Stimulated activated CD4-positive, alpha-beta T cell treated with anti-CD3 and anti-CD28 coated beads, Interleukin-1b, Interleukin-23, amount 100 ng/mL, for 1 hour (primary cell): ENCODE data around the gene FAM114A1.
"Not testable (repeated sequence)": the region's sequence is repeated elsewhere in the genome, so short reads cannot be mapped to it uniquely, and the experiment has no call there.

Source experiments
- DNase-seq, 2 donors: peaks; one replicate each; pipeline ENCODE4 v3.0.0-alpha.2; 2020; ENCODE audit warnings: low read depth in 2 of 2

Gene FAM114A1

DNA sequence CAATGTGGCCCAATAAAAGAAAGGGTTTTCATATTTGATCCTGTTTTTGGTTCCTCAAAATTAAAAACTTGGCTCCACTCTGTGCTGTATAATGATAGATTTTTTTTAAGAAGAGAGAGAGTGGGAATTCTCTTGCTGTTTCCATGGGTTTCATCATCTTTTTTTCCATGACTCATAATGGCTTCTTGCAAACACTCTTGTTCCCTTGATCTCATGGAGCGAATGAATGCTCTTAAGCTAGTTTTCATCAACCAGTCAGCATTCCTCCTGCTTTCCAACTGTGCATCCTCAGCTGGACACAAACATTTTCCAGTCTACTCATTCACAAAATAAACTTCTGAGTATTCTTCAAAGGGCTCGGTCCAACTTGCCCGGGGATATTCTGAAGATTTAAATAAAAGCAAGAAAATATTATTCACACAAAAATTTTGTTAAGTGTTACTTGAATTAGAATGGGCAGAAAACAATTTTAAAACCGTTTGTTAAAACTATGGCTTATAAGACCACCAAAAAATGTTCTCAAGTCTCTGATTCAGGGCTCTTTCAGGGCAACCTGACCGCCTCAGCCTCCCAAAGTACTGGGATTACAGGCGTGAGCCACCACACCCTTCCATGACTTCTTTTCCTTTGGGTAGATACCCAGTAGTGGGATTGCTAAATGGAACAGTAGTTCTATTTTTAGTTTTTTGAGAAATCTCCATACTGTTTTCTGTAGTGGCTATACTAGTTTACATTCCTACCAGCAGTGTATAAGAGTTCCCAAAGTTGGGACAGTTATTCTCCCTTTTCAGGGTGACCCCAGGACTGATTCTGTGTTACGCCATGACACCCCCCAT lies 99.9 kb downstream of the FAM114A1 start:
- no peak for DNase-seq

DNA sequence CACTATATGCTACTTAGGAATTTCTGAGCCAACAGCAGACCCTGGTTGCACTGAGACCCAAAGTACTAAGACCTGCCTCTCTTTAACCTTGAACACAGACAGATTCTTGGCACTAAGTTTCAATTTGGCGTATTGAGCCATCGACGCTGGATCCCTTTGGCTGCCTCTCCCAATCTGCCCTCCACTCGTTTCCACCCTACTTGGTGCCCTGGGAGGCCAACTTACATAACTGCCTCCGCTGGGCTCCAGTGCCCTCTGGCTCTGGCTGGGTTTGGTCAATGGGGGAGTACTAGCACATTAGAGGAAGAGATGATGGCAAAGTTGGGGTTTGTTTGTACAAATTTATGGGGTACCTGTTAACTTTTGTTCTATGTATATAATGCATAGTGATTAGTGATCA lies 101.1 kb downstream of the FAM114A1 start:
- DNase-seq, result no peak

DNA sequence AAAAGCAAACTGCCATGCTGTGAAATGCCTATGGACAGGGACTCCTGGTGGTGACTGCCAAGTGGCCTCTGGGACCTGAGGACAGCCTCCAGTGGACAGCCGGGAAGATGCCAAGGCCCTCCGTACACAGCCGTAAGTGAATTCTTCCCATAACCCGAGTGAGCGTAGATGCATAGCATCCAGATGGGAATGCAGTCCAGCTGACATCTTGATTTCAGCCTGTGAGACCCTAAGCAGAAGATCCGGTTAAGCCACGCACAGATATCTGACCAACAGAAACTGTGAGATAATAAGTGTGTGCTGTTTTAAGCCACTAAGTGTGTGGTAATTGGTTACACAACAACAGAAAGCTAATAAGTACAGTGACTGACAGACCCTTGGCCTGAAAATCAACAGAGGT lies 108.7 kb downstream of the FAM114A1 start:
- no peak for DNase-seq

DNA sequence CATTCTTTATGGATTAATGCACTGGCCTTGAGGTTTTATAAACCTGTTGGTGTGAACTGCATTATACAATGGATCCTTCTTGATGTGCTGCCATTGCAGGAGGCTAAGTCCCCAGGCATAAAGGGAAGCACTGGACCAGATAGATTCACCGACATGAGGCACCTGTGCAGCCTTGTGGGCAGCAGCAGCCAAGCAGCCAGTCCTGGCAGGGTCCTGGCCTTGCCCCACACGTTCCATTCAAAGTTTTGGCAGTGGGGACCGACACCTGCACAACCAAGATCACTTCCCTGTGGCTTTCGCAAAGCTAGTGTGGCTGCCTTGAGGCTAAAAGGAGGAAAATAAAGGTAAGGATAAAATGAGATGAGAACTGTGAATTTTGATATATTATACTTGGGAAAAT lies 111.5 kb downstream of the FAM114A1 start:
- no peak for DNase-seq

DNA sequence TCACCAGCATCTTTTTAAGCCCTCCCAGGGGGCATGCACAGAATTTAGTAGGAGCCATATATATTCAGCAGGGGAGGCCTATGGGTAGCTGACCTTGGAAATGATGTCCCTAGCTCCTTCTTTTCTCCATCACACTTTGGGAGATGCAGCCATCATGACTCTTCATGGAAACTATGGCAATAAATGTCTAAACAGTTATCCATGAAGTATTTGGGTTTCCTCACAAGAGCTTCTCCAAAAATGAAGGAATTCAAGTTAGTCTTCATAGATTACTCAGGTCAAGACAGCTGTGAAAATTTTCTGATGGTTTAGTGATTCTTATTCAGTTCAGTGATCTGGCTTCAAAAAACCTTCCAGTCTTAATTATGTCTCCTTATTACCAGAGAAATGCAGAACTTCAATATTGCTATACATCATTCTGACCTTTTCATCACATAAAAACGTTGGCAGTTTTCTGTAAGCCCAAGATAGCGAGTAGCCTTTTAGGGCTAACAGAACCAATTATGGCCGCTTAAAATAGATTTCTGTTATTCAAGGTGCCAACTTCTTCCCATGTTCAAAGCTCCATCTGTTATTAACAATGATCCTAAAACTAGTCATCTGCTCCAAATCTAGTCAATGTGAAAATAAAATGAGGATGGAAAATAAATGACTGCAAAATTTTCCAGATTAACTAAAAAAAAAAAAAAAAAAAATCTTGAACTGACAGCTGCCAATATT lies 112.1 kb downstream of the FAM114A1 start:
- no peak for DNase-seq

DNA sequence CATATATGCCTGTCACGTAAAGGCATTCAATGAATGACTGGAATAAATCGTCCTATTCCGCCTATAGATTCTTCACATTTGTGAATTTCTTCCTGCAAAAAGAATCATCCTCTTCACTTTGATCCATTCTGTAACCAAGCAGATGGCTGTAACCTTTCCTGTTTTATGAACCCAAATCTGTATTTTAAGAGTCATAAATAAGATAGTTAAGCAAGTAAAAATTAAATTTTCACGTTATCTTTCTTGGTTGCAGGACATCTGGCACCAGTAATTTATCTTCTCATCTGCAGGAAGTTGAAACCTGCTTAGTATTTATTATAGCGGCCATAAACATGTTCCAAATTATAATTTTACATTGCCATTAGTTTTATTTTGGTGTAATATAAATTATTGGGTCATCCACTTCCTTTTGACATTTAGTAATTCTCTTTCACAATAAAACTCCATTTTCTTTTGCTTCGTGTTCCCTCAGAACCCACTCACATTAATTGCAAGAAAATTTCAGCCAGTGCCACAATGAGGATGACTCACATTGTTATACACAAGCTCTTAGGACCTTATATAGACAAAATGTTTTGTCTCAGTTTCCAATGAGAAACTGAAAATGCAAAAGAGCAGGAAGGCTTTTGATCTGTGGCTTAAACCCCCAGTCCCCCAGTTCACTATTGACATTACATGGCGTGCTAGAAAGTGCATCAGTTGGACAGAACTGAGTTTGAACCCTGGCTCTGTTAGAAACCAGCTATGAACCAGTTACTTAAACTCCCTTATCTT lies 113.5 kb downstream of the FAM114A1 start:
- no peak for DNase-seq

DNA sequence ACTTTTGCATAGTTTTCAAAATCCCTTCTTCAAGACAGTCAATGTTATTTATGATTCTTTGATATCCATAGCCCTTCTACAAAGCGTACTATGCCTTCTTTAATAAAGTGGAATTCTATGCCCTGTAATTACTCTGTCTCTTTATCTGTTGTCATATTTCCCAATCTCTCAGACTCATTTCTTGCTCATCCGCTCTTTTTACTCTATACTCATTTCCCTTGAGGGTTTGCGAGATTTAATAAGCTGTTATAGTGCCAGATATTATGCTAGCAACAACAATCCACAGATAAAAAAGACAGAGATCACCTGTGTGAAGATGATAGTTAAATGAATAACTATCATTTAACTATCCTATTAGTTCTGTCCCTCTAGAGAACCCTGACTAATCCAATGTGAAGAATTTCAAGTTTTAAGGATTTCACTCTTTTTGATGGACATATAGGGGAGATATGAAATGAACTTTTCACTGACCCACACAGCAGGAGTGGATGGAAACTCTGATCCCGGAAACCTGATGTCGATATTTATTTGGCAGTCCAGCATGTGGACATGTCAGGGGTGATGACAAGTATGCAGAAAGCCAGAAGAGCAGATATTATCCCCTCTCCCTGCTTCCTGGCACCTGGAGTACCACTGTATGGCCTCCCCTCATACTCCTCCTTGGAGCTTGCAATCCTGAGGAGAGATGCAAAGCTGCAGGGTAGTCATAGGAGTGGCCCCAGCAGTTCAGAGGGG lies 114.9 kb downstream of the FAM114A1 start:
- DNase-seq, result no peak

DNA sequence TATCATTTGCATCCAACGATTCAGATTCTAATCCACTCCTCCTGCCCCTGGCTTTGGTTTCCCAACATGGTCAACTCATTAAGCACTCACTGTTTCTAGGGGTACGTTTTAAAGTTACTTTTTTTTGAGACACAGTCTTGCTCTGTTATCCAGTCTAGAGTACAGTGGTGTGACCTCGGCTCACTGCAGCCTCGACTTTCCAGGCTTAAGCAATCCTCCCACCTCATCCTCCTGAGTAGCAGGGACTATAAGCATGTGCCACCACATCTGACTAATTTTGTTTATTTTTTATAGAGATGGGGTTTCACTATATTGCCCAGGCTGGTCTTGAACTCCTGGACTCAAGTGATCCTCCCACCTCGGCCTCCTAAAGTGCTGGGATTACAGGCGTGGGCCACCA lies 115.7 kb downstream of the FAM114A1 start:
- DNase-seq, result no peak

DNA sequence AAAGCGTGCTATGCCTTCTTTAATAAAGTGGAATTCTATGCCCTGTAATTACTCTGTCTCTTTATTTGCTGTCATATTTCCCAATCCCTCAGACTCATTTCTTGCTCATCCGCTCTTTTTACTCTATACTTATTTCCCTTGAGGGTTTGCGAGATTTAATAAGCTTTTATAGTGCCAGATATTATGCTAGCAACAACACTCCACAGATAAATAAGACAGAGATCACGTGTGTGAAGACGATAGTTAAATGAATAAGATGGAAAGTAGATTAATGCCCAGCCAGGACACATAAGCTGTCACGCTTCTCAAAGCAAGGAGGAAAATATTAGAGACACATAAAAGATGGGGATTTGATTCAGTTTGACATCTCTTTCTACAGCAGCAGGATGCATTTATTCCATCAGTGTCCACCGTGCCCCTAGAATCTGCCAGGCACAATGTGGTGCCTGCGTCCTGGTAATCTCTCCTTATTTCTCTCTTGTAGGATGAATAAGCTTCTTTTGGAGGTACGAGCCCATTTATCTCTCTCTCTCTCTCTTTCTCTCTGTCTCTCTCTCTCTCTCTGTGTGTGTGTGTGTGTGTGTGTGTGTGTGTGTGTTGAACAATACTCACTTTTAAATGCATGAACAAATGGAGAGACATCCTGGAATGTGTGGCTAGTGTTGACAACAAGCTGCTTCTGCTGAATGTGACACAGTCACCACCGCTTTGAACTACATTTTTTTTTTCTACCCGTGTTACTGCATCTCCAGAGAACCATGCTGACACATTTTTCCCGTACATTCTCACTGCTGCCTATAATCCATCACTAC lies 116.4 kb downstream of the FAM114A1 start:
- no peak for DNase-seq

DNA sequence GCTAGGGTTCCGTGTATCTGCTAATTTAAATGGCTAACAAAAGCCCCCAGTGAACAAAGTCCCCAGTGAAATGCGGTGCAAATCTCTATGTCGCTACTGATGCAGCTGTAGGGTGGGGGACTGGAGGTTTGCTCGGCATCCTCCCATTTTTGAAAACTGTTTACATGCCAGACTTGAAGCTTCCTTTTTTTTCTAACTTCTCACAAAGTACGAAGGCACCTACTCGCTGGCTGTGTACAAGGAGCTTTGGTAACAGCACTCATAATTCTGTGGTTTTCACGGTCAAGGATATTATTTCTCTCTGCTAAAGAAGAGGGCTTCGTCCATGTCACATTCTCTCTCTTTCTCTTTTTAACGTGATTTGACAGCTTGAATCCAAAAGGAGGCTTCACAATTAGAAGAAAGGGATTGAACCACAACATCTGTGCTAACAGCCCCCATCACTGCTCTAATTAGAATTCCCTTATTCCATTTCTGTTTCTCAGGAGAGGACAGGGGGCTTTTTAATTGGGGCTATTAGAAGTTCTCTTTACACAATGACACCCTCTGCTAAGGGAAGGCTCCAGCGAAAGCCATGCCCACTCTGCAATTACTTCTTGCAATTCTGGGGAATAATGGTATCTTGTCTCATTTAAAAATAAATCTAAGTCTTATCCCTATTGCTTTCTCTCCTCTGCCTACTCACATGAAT lies 117.9 kb downstream of the FAM114A1 start:
- DNase-seq, result no peak

DNA sequence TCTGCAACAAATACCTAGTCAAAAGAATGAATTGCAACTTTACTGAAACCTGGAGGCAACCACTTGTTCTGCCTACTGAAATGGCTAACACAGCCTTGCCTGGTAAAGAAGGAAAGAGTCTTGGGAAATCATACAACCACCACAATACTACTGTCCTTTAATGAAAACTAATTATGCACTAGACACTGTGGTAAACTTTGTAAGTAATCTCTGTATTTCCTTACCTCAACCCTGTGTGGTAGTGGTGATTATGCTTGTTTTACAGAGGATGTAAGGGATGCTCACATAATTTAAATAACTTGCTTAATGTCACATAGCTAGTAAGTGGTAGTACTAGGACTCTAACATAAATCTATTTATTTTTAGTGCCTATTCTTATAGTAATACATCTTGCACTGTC lies 119.9 kb downstream of the FAM114A1 start:
- DNase-seq, result no peak

DNA sequence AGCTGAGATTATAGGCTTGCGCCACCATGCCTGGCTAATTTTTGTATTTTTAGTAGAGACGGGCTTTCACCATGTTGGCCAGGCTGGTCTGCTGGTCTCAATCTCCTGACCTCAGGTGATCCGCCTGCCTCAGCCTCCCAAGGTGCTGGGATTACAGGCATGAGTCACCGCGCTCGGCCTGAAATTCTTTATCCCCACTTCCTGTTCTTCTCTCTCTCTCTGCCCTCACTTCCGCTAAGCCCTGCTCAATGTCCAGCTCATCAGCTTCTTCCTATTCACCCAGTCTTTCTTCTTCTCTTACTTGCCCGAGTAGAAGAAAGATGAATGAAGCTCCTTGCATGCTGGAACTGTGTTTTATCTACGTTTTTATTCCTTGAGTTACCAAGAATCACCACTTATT lies 120.7 kb downstream of the FAM114A1 start:
- DNase-seq, result not testable (repeated sequence)

DNA sequence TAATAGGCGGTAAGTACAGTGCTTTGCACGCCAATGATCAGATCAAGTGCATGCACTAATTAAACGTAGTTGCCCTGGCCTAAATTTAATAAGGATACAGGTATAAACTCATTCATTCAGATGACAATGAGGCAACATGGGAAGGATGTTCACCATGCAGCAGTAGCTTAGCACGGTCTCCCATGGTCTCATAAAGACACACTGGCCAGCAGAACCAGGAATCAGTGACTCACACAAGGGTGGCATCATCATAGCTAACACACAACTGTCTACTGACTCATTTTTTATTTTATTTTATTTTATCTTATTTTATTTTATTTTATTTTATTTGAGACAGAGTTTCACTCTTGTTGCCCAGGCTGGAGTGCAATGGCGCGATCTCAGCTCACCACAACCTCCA lies 121.9 kb downstream of the FAM114A1 start:
- DNase-seq, result no peak

DNA sequence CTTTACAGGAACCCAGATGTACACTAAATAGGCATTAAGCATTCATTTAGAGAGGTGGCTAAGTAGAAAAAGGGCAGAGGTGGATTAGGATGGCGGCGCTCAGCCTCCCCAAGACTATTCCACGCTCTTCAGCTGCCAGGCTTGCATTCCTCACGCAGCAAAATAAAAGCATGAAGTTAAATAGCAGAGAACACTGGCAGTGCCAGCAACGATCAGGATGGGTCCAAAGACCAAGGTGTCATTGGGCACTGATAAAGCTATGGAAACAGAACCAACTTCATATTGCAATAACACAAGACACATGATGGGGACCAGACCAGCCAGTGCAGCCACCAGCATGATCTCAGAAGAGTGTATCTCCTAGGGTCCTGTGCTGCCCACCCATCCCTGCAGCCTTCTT lies 122.6 kb downstream of the FAM114A1 start:
- no peak for DNase-seq

DNA sequence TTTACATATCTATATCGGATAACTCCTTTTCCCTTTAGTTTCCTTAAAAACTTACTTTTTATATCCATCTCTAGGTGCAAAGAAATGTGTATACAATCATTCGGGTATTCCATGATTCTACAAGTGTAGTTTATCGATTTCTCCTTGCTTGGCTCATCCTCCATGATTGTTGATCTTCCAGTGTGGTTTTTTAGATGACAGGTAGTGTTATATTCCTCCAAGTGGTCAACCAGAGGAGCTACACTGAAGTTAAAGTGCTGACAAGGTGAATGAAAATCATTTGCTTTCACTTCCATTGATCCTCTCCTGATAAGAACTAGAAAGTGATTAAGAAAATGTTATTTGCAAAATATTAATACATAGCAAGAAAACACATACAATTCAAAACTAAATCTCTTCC lies 126.1 kb downstream of the FAM114A1 start:
- no peak for DNase-seq

DNA sequence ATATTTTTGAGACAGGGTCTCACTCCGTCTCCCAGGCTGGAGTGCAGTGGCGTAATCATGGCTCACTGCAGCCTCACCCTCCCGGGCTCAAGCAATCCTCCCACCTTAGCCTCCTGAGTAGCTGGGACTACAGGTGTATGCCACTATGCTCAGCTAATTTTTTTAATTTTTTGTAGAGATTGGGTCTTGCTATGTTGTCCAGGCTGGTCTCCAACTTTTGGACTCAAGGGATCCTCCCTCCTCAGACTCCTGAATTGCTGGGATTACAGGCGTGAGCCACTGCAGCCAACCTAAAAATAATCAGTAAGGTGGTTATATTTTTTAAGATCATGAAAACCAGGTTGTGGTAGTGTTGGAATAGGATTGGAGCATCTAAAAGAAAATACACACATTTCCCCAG lies 126.5 kb downstream of the FAM114A1 start:
- DNase-seq, result no peak
